Breast epithelium (tissue), 3 donors: ENCODE data around the gene SORL1.

Experiments used
- CTCF ChIP-seq, 3 donors: fragments of 450-650 bp; IDR thresholded peaks; one replicate each; pipeline ENCODE4 v1.5.1; 2016 to 2017; ENCODE audit warnings: antibody characterized with exemption in 3 of 3, mild to moderate bottlenecking in 3 of 3, moderate library complexity in 3 of 3
- POLR2A ChIP-seq: fragments of 450-650 bp; IDR thresholded peaks from one replicate; pipeline ENCODE4 v1.6.1; 2016; ENCODE audit warnings: antibody characterized with exemption, mild to moderate bottlenecking, moderate library complexity

DNA sequence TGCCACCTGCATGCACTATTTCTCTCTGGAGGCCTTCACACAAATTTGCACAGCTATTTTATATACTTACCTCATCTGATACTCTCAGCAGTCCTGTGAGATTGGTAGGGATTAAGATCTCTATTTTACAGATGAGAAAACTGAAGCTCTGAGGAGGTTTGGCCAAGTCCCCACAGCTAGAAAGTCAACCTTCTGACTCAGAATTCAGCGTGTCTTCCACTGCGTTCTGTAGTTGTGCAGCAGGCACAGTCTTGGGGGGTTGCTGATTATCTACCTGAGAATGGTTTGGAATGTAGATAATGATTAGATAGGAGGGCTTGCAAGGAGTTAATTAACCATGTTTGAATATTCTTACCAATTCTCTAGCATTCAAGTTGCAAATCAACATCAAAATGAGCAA is 2.5 kb upstream of the SORL1 start:
- TF ChIP-seq CTCF (IDR thresholded peaks at IDR 0.05), result no peak
- no peak for TF ChIP-seq POLR2A
